ENCODE measurements around the gene TAF5.
"Not testable (repeated sequence)": the region's sequence is repeated elsewhere in the genome, so short reads cannot be mapped to it uniquely, and the experiment has no call there.

TAF5 gene

DNA sequence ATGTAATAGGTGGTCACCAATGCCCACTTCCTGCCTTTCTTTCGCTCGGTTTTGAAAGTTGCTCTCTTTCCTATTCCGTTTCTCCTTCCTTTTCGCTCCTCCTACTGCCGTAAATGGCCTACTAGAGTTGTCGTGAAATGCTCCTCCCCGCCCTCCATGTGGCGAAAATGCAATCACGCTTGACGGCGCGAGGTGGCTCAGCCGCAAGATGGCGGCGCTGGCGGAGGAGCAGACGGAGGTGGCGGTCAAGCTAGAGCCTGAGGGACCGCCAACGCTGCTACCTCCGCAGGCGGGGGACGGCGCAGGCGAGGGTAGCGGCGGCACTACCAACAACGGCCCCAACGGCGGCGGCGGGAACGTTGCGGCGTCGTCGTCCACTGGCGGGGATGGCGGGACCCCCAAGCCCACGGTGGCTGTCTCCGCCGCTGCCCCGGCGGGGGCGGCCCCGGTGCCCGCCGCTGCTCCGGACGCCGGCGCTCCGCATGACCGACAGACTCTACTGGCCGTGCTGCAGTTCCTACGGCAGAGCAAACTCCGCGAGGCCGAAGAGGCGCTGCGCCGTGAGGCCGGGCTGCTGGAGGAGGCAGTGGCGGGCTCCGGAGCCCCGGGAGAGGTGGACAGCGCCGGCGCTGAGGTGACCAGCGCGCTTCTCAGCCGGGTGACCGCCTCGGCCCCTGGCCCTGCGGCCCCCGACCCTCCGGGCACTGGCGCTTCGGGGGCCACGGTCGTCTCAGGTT, at the start of gene TAF5:
TAF5 (plus strand) TSS at position 195 of the 737 bp plus-strand sequence; CDS start at position 209, 14 bp downstream.
- peak; percentile 78 to 83 for DNase-seq (ENCODE audit: low read depth in 2 of 2)

DNA sequence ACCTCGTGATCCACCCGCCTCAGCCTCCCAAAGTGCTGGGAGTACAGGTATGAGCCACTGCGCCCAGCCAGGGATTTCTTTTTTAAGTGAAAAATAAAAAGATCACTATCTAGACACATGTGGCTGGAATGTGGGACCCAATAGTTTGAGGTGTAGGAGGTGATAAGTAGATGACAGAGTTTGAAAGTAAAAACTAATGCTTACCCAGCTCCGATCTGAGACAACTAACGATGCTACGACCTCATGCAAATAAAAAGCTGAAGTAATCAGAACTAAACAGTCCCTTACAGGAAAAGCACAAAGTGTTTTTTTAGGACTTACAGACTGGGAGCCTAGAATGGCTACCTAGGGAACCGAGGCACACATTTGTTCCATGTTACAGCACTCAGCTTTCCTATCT, 39.9 kb upstream of the TAF5 start:
- DNase-seq (ENCODE audit: low read depth in 2 of 2), result no peak

DNA sequence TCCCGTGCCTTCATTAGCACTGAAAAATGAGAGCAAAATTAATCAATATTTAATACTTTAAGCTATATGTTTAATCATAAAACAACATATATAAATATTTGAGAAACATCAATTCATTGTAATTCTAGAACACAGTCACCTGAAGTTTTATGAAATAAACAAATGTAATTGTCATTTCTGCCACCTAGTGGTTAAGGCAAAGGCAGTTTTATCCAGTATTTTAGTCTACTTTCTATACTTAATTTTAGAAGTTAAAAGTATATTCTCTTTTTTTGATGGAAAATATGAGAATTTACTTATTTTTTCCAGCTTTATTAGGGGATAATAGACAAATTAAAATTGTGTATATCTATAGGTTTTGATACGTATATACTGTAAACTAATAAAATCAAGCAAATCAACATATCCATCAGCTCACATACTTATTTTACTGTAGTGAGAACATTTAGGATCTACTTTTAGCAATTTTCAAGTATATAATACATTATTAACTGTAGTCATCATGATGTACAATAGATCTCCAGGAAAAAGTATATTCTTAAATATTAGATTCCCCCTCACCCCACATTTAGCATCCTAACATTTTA, 33.7 kb upstream of the TAF5 start:
- no peak for DNase-seq (ENCODE audit: low read depth in 2 of 2)

DNA sequence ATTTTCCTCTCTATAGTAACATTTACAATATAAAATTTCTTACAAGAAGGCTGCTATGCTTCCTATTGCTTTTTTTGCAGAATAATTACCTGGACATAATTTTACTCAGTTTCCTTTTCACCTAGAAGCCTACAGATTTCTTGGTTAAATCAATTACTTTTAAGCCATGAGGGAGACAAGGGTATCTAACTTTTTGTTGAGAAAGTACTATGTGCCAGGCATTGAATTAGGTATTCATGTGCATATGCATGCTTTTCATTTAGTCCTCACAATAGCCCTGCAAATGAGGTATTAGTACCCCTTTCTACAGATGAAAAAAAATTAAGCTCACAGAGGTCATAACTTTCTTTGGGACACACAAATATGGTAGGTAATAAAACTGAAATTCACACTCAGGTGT, 33.2 kb upstream of the TAF5 start:
- no peak for DNase-seq (ENCODE audit: low read depth in 2 of 2)

DNA sequence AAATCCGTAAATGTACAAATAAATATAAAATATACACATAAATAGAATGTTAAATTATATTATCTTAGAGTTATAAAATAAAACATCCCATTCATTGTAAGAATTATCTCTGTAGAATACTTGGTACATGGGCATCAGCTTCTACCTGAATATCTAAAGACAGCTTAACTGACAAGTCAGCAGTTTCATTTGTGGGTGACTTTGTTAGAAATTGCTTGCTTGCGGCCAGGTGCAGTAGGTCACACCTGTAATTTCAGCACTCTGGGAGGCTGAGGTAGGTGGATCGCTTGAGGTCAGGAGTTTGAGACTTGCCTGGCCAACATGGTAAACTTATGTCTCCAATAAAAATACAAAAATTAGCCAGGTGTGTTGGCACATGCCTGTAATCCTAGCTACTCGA, 31.4 kb upstream of the TAF5 start:
- no peak for DNase-seq (ENCODE audit: low read depth in 2 of 2)

DNA sequence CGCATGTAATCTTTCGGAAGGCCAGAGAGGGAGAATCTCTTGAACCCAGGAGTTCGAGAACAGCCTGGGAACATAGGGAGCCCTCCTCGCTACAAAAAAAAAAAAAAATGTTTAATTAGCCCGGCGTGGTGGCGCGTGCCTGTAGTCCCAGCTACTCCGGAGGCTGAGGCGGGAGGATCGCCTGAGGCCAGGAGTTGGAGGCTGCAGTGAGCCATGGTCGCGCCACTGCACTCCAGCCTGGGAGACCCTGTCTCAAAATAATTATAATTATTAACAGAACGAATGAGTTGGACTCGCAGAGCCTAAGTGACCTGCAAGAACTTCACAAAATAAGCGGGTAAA, 17.6 kb upstream of the TAF5 start:
- DNase-seq (ENCODE audit: low read depth in 2 of 2), result no peak

DNA sequence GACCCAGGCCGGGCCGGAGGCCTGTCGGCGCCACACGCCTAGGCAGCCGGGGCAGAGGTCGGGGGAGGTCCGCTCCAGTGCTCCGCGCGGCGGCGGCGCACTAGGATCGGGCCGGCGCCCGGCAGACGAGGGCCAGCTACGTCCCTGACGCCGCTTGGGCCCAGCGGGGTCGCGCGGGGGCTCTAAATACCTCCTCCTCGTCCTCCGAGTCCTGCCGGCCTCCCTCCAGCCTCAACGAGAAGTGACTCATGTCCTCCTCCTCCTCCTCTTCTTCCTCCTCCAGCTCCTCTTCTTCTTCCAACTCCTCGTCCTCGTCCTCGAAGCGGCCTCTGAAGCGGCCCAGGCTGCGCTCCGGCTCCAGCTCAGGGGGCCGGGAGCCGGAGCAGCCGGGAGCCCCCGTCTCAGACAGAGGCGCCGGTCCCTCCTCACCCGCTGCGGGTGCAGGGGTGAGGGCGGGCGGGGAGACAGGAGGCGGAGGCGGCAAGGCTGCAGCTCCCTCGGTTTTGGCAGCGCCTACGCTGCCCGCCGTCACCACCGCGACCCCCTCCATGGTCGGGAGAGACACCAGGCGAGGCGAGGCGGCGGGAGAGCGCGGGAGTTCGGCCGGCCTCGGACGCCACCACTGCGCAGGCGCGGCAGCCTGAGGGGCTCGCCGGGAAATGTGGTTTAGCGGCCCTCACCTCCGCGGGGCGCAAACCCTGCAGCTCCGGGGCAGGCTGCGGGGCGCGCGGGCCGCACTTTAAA, 17.1 kb upstream of the TAF5 start, which contains the start of gene PCGF6:
PCGF6 (minus strand) TSS at position 624 of the 744 bp plus-strand sequence; CDS start at position 550, 74 bp downstream.
- DNase-seq (ENCODE audit: low read depth in 2 of 2), result peak; percentile 24 to 58

DNA sequence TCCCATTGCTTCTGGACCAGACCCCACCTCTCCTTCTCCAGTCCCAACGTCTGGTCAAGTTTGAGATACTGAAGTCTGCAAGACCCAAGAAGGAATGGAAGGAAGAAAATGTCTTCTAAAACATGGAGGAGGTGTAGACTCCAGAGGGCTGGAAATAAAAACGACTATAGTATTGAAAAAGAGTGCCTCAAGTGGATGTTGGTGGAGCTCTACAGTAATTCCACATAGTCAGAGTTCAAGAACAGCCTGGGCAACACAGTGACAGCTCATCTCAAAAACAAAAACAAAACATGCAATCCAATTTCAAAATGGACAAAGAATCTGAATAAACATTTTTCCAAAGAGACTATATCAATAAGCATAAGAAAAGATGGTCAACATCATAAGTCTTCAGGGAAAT, 14.5 kb upstream of the TAF5 start:
- no peak for DNase-seq (ENCODE audit: low read depth in 2 of 2)

DNA sequence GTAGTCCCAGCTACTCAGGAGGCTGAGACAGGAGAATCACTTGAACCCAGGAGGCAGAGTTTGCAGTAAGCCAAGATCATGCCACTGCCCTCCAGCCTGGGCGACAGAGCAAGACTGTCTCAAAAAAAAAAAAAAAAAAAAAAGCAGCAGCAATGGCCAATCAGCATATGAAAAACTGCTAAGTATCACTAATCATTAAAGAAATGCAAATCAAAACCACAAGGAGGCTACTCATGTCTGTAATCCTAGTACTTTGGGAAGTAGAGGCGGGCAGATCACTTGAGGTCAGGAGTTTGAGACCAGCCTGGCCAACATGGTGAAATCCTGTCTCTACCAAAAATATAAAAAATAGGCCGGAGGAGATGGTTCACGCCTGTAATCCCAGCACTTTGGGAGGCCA, 13.2 kb upstream of the TAF5 start:
- DNase-seq (ENCODE audit: low read depth in 2 of 2), result not testable (repeated sequence)

DNA sequence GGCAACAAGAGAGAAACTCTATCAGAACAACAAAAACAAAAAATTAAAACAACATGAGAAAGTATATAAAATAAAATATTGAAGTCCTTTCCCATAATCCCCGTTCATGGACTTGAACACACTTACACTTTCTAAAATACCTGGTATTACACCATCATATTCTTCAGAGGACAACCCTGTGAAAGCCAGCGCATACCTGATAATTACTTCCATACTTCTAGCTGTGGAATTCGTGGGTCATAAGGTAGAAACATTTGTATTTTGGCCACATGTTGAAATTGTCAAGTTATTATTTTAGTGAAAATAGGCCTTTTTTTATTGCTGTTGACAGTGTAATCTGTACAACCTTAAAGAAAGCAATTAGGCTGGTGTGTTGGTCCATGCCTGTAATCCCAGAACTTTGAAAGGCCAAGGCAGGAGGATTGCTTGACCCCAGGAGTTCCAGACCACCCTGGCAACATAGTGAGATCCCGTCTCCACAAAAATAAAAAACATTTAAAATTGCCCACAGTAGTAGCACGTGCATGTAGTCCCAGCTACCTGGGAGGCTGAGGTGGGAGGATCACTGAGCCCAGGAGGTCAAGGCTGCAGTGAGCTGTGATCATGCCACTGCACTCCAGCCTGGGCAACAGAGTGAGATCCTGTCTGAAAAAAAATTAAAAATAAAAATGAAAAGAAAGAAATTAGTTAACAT, 11.7 kb upstream of the TAF5 start:
- no peak for DNase-seq (ENCODE audit: low read depth in 2 of 2)

DNA sequence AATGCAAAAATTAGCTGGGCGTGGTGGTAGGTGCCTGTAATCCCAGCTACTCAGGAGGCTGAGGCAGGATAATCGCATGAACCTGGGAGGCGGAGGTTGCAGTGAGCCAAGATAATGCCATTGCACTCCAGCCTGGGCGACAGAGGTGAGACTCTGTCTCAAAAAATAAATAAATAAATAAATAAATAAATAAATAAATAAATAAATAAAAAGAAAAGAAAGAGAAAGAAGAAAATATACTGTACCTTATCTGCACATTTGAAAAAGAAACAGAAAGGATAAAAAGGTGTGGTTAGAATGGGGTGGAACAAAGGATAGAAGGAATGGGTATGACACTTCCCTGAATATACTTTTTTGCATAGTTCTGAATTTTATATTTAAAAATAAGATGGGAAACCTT, 8.3 kb upstream of the TAF5 start:
- not testable (repeated sequence) for DNase-seq (ENCODE audit: low read depth in 2 of 2)

DNA sequence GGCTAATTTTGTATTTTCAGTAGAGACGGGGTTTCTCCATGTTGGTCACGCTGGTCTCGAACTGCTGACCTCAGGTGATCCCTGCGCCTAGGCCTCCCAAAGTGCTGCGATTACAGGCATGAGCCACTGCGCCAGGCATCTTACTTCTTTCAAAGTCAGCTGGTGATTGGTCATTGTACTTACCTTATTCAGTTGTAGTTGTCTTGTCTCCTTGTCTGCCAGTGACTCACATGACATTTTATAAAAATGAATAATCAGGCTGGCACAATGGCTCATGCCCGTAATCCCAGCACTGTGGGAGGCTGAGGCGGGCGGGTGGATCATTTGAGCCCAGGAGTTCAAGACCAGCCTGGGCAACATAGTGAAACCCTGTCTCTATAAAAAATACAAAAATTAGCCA, 7.0 kb upstream of the TAF5 start:
- DNase-seq (ENCODE audit: low read depth in 2 of 2), result not testable (repeated sequence)

DNA sequence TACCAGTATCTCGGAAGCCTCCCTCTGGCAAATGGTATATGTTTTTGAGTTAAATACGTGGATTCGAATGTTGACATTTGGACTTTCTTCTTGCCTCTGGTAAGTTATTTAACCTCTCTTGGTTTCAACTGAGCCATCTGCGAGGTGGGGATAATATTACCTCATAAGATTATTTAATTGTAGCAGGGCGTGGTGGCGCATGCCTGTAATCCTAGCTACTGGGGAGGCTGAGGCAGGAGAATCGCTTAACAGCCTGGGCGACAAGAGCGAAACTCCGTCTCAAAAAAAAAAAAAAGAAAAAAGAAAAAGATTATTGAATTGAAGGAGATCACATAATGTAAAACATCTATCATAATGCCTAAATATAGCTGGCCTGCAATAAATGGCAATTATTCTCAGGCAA, 396 bp upstream of the TAF5 start:
- DNase-seq (ENCODE audit: low read depth in 2 of 2), result no peak

DNA sequence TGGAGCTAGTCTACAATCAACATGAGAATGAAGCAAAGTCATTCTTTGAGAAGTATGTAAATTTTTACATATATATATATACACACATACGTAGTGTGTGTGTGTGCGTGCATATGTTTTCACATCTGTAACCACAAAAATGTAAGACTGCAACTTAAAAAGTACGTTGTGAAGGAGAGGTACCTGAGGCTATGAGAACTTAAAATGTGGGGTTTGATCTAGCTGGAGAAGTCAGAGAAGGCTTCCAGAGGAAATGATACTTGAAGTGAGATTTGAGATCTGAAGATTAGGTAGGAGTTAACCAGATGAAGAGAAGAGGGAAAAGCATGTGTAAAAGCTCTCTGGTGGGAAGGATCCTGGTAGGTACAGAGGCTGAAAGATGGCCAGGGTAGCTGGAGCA, 5.8 kb downstream of the TAF5 start:
- DNase-seq (ENCODE audit: low read depth in 2 of 2), result no peak

DNA sequence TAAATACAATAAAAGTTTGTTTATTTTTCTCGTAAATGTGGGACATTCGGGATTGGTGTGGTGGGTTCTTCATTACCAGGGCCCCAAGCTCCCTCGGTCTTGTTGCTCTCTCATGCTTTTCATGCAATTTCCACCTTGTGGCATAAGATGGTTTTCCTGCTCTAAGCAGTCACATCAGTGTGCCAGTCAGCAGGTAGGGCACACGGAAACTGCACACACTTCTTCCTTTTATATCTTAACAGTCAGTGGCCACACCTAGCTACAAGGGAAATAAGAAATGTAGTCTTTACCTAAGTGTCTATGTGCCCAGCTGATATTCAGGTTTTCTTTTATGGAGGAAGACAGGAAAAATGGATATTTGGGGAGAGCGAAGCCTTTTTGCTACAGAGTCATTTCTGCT, 6.5 kb downstream of the TAF5 start:
- no peak for DNase-seq (ENCODE audit: low read depth in 2 of 2)

DNA sequence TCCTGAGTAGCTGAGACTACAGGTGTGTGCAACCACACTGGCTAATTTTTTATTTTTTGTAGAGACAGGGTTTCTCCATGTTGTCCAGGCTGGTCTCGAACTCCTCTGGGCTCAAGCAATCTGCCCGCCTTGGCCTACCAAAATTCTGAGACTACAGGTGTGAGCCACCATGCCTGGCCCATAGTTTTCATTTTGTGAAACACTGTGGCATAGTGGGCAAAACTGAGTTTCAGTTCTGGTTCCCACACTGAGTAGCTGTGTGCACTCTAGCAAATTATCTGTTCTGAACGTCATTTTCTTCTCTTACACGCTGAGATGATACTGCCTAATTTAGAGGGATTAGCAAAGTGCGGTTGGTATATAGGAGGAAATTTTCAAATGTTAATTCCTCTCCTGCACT, 15.0 kb downstream of the TAF5 start:
- no peak for DNase-seq (ENCODE audit: low read depth in 2 of 2)

DNA sequence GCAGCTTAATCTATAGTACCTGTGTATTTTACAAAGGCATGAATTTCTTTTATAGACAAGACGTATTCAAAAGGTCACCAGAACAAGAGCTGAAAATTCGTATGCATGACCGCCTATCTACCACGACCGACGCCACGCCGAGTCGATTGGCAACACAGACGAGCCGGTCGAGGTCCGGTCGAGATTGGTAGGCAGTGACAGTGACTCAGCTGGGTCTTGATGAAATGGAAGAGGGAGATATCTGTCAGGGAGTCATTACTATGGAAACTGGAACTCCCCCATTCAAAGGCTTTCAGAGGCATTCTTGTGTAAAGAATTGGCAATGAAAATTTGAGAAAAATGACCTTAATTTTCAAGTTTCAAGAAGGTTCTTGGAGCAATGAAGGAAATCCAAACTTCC, 26.4 kb downstream of the TAF5 start:
- DNase-seq (ENCODE audit: low read depth in 2 of 2), result no peak

DNA sequence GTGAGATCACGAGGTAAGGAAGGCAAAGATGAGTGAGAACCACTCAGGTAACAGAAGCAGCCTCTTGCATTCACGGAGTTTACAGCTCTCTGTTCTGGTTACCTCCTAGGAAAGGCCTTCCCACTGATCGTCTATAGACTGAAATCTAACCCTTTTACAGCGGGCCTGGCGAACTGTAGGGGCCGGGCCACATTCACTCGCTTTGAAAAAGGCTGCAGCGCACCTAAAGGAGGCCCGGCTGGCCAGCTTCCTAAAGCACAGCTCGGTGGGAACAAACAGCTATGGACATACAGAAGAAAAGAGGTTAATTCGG, 27.9 kb downstream of the TAF5 start:
- DNase-seq (ENCODE audit: low read depth in 2 of 2), result no peak

DNA sequence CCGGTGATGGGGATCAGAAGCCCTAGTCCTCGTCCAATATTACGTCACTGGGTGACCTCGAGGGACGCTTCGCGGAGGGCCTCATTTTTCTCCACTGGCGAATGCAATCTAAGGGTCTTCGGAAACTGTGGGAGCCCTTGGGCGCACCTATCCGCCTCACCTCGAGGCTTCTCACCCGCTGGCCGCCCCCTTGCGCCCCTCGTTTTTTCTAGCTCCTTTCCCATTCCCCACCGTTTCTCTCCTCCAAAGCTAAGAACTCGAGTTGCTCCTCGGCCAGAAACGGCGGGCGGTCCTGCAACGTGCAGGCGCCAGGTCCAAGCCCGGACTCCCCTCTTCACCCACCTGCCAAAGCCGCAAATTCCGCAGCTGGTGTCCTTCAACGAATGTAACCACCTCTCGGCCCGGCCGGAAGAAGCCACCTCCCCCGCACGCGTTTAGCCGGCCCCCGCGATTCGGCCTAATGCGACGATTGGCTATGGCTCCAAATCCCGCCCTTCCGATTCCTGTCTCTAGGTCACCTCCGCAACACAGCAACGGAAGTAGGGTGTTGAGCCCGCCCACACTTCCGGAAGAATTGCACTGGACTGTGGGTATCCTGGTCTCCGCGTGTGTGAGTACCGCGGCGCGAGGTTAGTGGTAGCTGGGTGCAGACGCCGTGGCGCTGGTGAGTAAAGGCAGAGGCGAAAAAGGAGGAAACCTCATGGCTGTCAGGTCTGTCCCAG, 28.5 kb downstream of the TAF5 start, which contains the start of the genes ATP5MK and PDCD11:
ATP5MK (minus strand) TSS at position 409 of the 722 bp plus-strand sequence. CDS start 4,018 bp downstream, outside the sequence.
PDCD11 (plus strand) TSS at position 560 of the 722 bp plus-strand sequence. CDS start 1,801 bp downstream, outside the sequence.
- DNase-seq (ENCODE audit: low read depth in 2 of 2), result peak; percentile 86 to 94

DNA sequence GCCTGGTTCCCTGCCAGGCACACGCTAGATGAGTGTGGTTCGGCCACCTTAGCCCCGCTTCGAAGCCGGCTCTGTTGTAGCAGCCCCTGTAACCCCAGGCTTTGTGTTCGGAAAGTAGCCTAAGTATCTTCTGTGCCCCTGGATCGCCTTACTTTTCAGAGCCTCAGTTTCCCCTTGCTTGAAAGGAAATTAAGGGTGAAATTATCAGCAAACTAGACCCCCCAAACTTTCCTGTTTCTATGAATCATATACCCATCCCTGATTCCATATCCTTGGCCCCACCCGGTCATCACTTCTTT, 29.0 kb downstream of the TAF5 start:
- no peak for DNase-seq (ENCODE audit: low read depth in 2 of 2)

DNA sequence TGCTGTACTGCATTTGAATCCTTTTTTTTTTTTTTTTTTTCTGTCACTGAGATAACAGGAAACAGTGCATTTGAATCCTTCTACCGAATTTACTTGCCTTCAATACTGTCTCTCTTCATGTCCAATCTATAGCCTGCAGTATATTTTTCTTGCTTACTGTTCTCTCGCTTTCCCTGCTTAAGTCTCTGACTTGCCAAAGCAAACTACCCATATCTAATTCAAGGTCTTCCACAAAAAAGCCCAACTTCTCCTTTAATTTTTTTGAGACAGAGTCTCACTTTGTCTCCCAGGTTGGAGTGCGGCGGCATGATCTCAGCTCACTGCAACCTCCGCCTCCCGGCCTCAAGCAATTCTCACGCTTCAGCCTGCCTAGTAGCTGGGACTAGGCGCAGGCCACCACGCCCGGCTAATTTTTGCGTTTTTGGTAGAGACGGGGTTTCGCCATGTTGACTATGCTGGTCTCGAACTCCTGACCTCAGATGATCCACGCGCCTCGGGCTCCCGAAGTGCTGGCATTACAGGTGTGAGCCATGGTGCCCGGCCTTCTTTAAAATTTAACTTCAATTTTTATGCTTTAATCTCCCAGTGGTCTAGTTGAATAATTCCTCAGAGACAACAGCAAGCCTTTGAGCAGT, 29.5 kb downstream of the TAF5 start:
- no peak for DNase-seq (ENCODE audit: low read depth in 2 of 2)

Data from stimulated activated CD8-positive, alpha-beta memory T cell treated with anti-CD3 and anti-CD28 coated beads, Interleukin-15, amount 100 ng/mL, for 4 hours (primary cell).